T1000 (cell line): Measurements from ENCODE around the gene USP46.
A peak's percentile ranks its signal among the peaks of the same experiment; 100 is the strongest.

ENCODE experiments used
- DNase-seq: peaks from one replicate; lab custom pipeline; 2025; ENCODE audit warnings: mixed read lengths; lab: John Stamatoyannopoulos, UW

Gene USP46, protein sequence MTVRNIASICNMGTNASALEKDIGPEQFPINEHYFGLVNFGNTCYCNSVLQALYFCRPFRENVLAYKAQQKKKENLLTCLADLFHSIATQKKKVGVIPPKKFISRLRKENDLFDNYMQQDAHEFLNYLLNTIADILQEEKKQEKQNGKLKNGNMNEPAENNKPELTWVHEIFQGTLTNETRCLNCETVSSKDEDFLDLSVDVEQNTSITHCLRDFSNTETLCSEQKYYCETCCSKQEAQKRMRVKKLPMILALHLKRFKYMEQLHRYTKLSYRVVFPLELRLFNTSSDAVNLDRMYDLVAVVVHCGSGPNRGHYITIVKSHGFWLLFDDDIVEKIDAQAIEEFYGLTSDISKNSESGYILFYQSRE

DNA sequence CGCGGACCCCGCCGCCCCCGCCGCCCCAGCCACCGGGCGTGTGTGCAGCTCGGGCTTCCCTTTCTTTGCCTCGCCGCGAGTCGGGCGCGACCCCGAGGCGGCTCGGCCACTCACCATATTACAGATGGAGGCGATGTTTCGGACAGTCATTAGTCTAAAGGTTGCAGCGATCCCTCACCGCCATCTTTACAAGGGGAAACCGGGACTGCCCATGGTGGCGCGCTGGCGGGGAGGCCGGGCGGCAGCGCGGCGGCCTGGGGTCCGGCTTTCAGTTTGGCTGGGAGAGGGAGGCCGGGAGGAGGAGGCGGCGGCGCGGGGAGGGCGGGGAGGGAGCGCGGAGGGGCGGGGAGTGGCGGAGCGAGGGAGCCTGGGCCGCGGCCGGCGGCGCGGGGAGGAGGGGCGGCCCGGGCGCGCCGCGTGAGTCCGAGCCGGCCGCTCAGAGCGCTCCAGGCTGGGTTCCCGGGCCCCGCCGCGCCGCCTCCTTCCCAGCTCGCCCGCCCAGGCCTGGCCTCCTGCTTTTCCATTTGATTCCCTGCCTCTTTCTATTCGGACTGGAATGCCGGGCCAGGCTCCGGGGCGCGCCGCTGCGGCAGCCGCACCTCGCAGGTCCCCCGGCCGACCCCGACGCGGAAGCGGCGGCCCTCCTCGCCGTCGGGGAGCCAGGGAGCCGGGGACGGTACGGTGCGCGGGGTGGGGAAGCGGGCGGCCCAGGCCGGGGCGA is at the start of gene USP46:
Gene USP46, minus strand, starts transcription at position 301 of the 721 bp plus-strand sequence. Its CDS starts 151 bp downstream, at position 150.
- peak; percentile 69 for DNase-seq

DNA sequence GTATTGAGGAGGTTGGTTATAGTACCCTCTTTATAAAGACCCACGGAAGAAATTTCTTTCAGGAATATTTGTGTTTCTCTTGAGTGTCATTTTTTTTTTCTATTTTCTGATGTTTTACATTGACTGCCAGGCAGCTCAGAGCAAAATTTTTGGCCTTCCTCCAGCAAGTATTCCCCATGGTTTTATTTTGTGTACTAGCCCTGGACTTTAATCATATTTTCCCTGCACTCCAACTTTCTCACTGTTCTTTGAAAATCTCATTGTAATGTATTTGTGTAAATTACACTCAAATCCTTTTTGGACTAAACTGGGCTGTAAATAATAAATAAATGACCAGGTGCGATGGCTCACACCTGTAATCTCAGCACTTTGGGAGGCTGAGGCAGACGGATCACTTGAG is 45.6 kb upstream of the USP46 start:
- no peak for DNase-seq

DNA sequence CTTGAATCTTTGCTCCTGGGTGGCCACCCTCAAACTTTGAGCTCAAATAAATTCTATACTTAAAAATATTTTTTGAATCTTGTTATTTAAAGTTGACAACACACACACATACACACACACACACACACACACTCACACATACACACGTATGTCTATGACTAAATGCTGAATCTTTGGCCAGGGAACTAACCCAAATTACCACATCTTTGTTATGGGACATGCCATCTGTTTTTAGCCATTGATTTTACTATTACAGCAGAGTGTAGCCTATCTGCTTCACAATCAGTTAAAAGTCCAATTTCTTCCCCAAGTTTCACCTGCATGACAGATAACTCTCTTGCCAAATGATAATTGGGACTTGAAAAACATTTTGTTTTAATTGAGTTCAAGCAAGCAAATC is 45.0 kb upstream of the USP46 start:
- no peak for DNase-seq

DNA sequence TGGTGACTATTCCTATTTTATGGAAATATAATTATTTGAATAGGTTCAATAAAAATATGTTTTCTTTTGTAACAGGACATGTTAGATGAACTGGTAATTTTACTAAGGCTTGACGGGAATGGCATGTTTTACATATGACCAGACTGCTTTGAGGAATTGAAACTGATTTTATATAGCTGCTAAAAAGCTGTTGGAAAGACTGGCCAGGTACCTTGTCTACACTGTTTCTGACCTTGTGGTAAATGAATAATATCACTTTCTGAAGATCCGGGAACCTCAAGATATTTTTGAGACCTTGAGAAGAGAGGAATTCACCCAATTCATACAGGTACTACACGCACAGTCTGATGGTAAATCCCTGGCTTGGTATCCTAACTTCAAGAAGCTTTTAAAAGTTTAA is 42.1 kb upstream of the USP46 start:
- no peak for DNase-seq

DNA sequence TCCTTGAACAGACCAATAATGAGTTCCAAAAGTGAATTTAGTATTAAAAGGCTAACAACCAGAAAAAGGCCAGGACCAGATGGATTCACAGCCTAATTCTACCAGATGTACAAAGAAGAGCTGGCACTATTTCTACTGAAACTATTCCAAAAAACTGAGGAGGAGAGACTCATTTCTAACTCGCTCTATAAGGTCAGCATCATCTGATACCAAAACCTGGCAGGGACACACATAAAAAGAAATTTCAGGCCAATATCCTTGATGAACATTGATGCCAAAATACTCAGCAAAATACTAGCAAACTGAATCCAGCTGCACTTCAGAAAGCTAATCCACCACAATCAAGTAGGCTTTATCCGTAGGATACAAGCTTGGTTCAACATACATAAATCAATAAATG is 35.8 kb upstream of the USP46 start:
- DNase-seq = no peak

DNA sequence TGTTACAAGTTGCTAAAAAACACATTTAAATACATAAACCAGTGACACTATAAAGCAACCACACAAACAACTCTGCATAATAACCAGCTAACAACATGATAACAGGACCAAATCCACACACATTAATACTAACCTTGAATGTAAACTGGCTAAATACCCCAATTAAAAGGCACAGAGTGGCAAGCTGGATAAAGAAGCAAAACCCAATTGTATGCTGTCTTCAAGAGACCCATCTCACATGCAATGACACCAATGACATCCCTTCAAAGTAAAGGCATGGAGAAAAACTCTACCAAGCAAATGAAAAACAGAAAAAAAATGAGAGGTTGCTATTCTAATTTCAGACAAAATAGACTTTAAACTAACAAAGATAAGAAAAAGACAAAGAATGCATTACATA is 34.4 kb upstream of the USP46 start:
- no peak for DNase-seq

DNA sequence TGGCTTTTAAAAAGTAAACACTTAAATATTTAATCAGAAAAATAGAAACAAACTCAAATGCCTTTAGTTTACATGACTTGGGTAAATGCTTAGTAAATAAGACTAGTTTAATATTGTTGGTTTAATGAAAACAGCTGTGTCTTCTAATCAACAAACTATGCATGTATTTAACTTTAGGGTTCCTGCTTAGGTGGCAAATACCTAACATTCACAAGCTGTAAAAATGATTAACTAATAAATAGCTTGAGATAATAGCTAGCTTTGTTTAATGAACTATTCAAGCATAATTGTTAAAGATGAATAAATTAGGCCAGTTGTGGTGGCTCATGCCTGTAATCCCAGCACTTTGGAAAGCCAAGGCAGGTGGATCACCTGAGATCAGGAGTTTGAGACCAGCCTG is 30.0 kb upstream of the USP46 start:
- no peak for DNase-seq

DNA sequence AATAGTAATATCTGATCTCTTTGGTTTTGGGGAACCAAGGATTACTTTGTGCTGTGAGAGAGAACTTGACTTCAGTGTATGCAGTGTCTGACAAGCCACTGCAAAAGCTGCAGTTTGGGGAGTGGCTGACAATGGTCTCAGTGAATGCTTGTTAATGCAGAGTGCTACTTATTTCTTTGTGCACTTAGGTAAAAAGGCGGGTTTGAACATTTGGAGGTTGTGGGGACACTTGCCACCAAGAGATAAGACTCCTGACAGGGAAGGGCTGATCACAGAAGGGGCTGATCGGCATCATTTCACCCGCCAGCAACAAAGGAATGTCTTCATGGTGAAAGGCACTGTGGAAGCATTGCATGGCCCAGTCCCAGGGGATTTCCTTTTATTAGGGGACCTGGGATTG is 28.6 kb upstream of the USP46 start:
- DNase-seq = no peak

DNA sequence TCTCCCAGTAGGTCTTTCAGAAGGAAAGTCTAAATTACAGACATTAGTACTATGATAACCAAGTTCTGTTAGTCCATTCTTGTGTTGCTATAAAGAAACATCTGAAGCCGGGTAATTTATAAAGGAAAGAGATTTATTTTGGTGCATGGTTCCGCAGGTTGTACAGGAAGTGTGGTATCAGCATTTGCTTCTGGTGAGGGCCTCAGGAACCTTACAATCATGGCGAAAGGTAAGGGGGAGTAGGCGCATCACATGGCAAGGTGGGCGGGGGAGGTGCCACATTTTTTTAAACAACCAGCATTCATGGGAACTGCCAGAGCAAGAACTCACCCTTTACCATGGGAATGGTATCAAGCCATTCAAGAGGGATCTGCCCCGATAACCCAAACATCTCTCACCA is 26.2 kb upstream of the USP46 start:
- DNase-seq = no peak

DNA sequence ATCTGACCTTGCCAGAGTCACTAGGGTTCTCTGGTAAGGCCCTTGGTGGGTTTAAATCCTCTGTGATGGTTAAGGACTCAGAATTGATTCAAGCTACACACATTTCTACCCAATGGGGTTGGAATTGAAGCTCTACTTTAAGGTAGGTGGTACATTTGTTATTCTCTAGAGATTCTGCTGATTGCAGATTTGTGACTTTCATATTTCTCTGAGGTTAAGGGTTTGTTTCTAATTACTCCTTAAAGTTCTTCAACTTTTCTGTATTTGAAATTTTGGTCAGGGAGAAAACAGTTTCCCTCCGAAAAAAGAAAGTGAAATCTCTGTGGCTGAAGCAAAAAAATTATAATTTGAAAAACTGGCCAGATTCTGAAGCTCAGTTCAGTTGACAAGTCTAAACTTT is 25.8 kb upstream of the USP46 start:
- DNase-seq = no peak

DNA sequence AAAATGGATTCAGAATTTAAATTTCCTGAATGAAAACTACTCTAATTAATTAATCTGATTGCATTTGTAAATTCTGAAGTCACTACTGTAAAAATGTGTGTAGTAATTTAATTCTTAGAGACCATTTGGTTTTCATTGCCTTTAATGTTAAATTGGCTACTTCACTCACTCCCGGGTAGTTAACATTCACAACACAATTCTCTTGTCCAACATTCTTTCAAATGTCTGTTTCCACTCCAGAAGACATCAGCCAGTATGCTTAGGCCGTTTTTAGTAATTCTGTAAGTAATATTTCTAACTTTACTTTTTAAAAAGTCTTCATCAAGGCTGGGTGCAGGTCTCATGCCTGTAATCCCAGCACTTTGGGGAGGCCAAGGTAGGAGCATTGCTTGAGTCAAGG is 21.3 kb upstream of the USP46 start:
- no peak for DNase-seq

DNA sequence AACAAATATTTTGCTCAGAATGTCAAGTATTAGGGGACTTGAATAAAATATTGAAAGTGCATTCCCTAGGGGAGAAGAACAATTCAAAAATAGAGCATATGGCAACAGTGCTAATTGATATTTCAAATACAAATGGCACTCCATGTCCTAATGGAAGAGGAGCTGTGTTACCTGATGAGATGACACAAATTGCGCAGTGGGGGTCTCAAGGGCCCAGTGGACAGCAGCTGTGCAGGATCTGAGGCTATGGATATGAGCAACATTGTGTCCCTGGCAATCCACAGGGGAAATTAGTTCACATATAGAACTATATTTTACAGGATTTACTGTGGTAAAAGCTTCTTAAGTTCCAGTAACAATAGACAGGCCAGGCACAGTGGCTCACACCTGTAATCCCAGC is 17.4 kb upstream of the USP46 start:
- no peak for DNase-seq

DNA sequence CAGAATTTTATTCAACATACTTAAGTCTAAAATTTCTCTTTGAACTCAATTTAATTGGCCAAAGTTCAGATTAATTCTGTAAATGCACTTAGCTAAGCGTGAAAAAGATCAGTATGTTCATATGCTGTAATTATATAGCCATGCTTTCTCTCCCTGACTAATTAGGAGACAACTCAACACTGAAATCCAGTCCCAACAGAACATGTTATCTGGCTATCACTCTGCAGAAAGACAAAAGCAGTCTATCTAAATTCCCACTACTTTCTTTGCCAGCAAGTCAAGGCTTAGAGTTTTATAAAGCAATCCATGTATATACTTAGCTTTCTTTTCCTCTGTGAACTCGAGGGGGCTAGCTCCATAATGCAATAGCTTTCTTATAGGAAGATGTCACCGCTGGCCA is 16.0 kb upstream of the USP46 start:
- no peak for DNase-seq

DNA sequence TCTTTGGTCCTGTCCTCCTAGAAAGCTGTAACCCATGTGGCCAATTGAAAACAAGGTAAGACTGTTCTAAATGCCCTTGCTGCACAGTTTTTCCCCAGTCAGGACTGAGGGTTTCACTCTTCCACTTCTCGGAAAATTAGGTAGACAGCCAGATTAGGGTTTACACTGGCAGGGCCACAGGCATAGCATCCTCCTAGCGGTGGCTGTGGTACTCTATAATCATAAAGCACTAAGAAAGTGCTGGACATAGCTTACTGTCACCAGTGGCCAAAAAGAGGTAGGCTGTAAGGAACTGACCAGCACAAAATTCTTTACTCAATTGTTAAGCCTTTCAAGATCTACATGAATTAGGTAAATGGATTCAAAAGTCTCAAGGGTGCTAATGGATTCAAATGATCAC is 11.6 kb upstream of the USP46 start:
- no peak for DNase-seq

DNA sequence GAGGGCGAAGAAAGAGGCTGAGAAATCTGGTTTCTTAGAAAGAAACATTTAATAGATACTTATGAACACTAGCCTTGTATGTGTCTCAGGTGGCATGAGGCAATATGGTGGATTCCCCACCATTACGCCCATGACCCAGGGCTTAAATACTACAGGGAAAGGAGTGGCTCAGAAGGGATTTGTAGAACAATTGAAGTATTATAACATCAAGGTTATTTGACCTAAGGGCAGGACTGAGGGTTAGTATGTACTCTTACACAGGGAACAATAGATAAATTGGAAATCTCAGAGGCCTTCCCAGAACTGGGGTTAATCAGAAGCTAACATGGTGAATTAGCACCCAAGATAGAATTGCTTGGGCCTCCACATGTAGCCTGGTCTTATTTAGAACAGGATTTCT is 11.0 kb upstream of the USP46 start:
- no peak for DNase-seq

DNA sequence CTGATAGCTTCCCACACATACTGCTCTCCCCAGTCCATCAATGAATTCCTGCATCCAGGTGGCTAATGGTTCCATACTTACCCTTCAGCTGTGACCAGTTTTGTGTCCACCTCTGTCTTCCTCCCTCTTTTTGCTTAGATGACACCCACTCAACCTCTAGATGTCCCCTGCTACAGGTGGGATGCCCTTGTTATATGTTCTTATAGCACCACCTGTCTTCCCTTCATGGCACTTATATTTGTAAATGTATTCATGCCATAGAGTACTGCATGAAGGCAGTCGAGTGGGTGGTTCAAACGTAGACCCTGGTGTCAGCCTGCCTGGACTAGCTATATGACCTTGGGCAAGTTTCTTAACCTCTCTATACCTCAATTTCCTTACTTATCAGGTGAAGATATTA is 6.5 kb upstream of the USP46 start:
- DNase-seq = no peak

DNA sequence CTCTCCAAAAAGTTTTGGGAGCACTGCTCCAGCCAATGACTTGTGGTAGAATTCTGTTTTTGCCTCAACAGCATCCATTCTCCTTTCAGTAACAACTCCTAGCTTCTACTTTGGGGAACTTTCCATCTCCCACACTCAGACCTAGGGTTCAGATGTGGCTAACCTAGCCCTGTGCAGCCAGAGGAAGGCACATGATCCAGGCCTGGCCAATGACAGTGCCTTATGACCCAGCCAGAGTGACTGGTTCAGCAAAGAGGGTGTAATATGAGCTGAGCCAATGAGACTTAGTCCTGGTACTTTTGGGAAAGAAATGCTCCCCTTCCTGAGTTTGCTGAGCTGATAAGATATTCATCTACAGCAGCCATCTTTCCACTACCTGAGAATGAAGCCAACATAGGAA is 5.4 kb upstream of the USP46 start:
- DNase-seq = no peak

DNA sequence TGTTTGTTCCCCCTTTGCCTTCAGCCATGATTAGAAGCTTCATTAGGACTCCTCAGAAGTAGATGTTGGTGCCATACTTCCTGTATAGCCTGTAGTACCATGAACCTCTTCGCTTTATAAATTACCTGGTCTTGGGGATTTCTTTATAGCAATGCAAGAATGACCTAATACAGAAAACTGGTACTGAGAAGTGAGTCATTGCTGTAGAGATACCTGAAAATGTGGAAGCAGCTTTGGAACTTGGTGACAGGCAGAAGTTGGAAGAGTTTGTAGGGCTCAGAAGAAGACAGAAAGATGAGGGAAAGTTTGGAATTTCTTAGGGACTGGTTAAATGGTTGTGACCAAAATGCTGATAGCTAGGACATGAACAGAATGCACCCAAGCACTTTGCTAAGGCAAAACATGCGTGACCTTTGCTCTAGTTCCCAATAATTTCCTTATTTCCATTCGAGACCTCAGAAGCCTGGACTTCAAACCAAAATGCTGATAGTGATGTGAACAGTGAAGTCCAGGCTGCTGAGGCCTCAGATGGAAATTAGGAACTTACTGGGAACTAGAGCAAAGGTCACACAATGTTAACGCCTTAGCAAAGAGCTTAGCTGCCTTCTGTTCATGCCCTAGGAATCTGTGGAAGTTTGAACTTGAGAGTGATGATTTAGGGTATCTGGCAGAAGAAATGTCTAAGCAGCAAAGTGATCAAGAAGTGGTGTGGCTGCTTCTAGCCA is 3.0 kb upstream of the USP46 start:
- no peak for DNase-seq

DNA sequence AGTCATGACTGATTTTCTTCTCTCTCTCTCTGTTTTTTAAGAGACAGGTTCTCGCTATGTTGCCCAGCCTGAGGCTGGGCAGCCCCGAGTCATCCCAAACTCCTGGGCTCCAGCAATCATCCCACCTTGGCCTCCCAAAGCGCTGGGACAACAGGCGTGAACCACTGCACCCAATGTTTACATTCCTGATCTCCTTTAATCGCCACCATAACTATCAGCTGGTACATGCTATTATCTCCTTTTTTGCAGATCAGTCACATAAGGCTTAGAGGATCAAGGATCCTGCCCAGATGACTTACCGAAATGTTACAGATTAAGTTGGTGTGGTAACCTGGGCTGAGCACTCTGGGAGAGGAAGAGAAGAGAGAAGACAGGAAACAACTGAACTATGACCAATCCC is 1.5 kb upstream of the USP46 start:
- no peak for DNase-seq

DNA sequence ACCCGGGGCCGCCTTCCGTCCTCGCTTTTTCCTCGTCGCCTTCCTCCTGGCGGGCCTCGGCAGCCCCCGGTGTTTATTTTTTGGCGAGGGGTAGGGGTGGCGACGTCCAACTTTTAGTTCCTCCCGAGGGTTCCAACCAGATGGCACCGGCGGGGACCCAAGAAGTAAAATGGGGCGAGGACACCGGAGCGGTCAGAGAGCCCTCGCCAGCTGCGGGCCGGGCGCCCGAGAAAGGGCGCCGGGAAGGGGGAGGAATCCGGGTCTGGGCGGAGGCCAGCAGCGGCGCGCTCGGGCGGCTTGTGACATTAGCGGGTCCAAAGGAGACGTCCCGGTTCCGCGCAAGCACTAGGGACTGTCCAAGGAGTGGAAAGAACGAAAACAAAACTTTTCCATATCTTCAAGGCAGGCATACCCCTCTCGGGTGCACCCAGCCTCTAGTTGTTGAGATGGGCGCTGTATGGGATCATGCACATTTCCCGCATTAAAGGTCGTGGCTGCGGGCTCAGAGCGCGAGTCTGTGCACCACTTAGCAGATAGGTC is 691 bp upstream of the USP46 start:
- DNase-seq = no peak

DNA sequence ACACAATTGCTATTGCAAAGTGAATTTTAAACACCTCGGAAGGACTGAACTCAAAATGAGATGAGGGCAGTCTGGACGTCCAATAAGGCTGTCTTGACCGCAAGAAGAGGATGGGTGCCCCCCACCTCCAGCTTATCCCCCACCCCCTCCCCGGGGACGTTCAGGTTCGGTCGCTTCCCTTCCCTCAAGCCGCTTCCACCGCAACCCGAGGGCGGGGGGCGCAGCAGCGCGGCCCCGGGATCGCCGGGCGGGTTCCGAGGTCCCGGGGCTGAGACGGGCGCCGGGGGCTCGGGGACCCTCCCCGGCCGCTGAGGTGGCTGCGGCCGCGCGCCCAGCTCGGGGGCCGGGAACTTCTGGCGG is 480 bp downstream of the USP46 start:
- no peak for DNase-seq

DNA sequence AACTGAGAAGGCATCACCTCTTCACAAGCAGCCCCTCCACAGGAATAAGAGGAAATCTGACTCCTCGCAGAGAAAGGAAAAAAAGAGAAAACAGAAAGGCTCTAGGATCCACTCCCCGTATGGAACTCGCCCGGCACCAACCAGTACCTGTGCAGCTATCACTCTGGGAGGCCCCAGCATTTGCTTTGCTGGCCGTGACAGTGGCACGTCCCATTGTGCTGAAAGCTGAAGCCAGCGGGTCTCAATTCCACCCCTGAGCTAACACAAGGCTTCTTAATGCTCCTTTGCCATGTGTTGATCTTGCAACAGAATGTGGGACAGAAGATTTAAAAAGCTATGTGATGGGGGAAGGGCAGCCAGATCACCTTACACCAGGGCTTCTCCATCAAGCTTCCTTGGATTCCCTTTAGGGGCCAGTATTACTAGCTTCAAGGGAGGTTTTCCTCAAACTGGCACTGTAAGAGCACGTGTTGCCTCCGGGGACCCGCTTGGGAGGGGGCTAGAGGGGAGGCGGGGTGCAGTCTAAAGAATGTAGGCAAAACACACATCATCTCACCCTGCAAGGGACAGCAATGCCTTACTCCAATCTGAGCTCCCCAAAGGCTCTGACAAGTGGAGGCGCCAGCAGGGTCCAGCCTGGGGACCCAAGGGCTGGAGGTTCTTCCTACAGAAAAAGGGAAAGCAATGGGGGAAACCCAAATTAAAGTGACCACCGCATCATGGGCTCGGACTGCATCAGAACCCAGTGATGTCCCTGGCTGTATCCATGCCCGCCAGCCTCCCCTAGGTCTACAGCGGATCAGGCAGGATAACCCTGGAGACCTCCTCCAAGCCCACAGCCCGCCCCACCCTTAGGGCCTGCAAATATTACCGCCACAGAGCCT is 1.2 kb downstream of the USP46 start:
- DNase-seq = no peak
